ENCODE data around the gene NECAB2.

The NECAB2 gene

GRCh38 chr16:83973581-83974385, 5.7 kb downstream of the NECAB2 start:
- Histone ChIP-seq H3K9me2 (replicated peaks; ENCODE audit: low read depth, low read length) (no peaks in the 10 kb centered on the region), H3K9ac (ENCODE audit: low read depth, low read length, poor library complexity, severe bottlenecking) (no peak overlapping the region), H3K4me1 (ENCODE audit: insufficient read depth, low read length, poor library complexity, severe bottlenecking) (no peaks in the 10 kb centered on the region), H3K4me3 (ENCODE audit: low read length, poor library complexity, severe bottlenecking) (no peak overlapping the region), H2AFZ (ENCODE audit: low read length) (no peak overlapping the region), H3K36me3 (ENCODE audit: insufficient read depth, low read length) (no peaks in the 10 kb centered on the region), H3F3A (ENCODE audit: low read depth) (no peaks in the 10 kb centered on the region), H3K9me3 (ENCODE audit: insufficient read depth, low read depth, low read length) (no peaks in the 10 kb centered on the region), H3K27me3 (ENCODE audit: insufficient read depth, low read length, poor library complexity, severe bottlenecking) (no peaks in the 10 kb centered on the region), H3K4me2 (ENCODE audit: low read depth, low read length, poor library complexity, severe bottlenecking) (no peak overlapping the region), H3K79me2 (ENCODE audit: insufficient read depth, low read length) (no peaks in the 10 kb centered on the region), H4K20me1 (ENCODE audit: insufficient read depth, low read length, poor library complexity, severe bottlenecking) (no peaks in the 10 kb centered on the region)
- TF ChIP-seq EZH2phosphoT487 (IDR thresholded peaks at IDR 0.05; ENCODE audit: borderline replicate concordance): no peak
- TF ChIP-seq CTCF (conservative IDR thresholded peaks at IDR 0.05; ENCODE audit: low read length): no peak

DNA sequence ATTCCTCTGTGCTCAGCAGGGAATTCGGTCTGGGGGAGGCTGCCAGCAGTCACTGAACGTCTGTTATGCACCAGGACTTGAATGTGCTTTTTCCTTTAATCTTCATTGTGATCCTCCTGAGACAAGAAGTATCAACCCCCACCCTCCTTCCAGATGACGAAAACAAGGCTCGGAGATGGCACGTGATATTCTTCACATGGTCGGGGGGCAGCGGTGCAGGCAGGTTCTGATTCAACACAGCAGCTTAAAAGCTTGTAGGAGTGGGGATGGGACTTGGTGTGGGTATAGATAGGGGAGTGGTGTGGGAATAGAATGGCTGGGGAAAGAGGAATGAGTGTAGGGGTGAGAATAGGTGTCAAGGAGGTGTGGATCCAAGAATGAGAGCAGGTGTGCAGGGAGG, 6.4 kb downstream of the NECAB2 start:
- H3K9me2 ChIP-seq (replicated peaks; ENCODE audit: low read depth, low read length): no peaks in the 10 kb centered on the region
- H3K27me3 ChIP-seq (ENCODE audit: insufficient read depth, low read length, poor library complexity, severe bottlenecking): no peaks in the 10 kb centered on the region
- TF ChIP-seq EZH2phosphoT487 (IDR thresholded peaks at IDR 0.05; ENCODE audit: borderline replicate concordance) (no peak), CTCF (conservative IDR thresholded peaks at IDR 0.05; ENCODE audit: low read length) (no peak)
- H3K4me1 ChIP-seq (ENCODE audit: insufficient read depth, low read length, poor library complexity, severe bottlenecking): no peaks in the 10 kb centered on the region
- H3K9me3 ChIP-seq (ENCODE audit: insufficient read depth, low read depth, low read length): no peaks in the 10 kb centered on the region
- H3F3A ChIP-seq (ENCODE audit: low read depth): no peaks in the 10 kb centered on the region
- no peaks in the 10 kb centered on the region for H4K20me1 ChIP-seq (ENCODE audit: insufficient read depth, low read length, poor library complexity, severe bottlenecking)
- no peaks in the 10 kb centered on the region for H3K79me2 ChIP-seq (ENCODE audit: insufficient read depth, low read length)
- no peak overlapping the region for H3K9ac ChIP-seq (ENCODE audit: low read depth, low read length, poor library complexity, severe bottlenecking)
- no peak overlapping the region for H3K4me3 ChIP-seq (ENCODE audit: low read length, poor library complexity, severe bottlenecking)
- no peaks in the 10 kb centered on the region for H3K36me3 ChIP-seq (ENCODE audit: insufficient read depth, low read length)
- no peak overlapping the region for H3K4me2 ChIP-seq (ENCODE audit: low read depth, low read length, poor library complexity, severe bottlenecking)
- no peak overlapping the region for H2AFZ ChIP-seq (ENCODE audit: low read length)

- Histone ChIP-seq H3K79me2 (ENCODE audit: insufficient read depth, low read length) (no peaks in the 10 kb centered on the region), H3K9me3 (ENCODE audit: insufficient read depth, low read depth, low read length) (no peaks in the 10 kb centered on the region), H3K4me2 (ENCODE audit: low read depth, low read length, poor library complexity, severe bottlenecking) (no peak overlapping the region), H3K9ac (ENCODE audit: low read depth, low read length, poor library complexity, severe bottlenecking) (no peak overlapping the region), H3K4me1 (ENCODE audit: insufficient read depth, low read length, poor library complexity, severe bottlenecking) (no peaks in the 10 kb centered on the region), H3K27me3 (ENCODE audit: insufficient read depth, low read length, poor library complexity, severe bottlenecking) (no peaks in the 10 kb centered on the region), H2AFZ (ENCODE audit: low read length) (no peak overlapping the region), H4K20me1 (ENCODE audit: insufficient read depth, low read length, poor library complexity, severe bottlenecking) (no peaks in the 10 kb centered on the region), H3K36me3 (ENCODE audit: insufficient read depth, low read length) (no peaks in the 10 kb centered on the region), H3K9me2 (replicated peaks; ENCODE audit: low read depth, low read length) (no peaks in the 10 kb centered on the region), H3F3A (ENCODE audit: low read depth) (no peaks in the 10 kb centered on the region), H3K4me3 (ENCODE audit: low read length, poor library complexity, severe bottlenecking) (no peak overlapping the region)
- TF ChIP-seq CTCF (conservative IDR thresholded peaks at IDR 0.05; ENCODE audit: low read length) (no peak), EZH2phosphoT487 (IDR thresholded peaks at IDR 0.05; ENCODE audit: borderline replicate concordance) (no peak)
Measured at GRCh38 chr16:83975590-83976260, 7.7 kb downstream of the NECAB2 start.
